GM12878 (cell line): ENCODE measurements around the gene ACSM4. TPM values are rescaled to one million over a fixed set of nuclear protein-coding genes. Genes with fewer than 3 reads are reported as not detected.

Experiments
- ATAC-seq: fragments of 200-7000 bp; cut with Tn5 transposase; 3 replicates; pipeline ENCODE4 v1.9.1; 2020; ENCODE audit warnings: mild to moderate bottlenecking, moderate library complexity
- BruUV-seq: library from RNA; stranded (reverse); fragments of 400-500 nt; replicated peaks from 2 replicates; lab custom pipeline; 2021; lab: Mats Ljungman, UMichigan
- CTCF ChIA-PET: fragments of 300-600 bp; sonication (Branson Sonifier 250); formaldehyde crosslinking; extraction: SDS; loops from one replicate; lab custom pipeline; 2021; ENCODE audit warnings: inconsistent platforms; lab: Yijun Ruan, JAX
- POLR2A ChIA-PET: fragments of 350-600 bp; formaldehyde crosslinking; extraction: SDS; loops from one replicate; lab custom pipeline; 2021; ENCODE audit warnings: inconsistent platforms; lab: Charles Lee
- RAD21 ChIA-PET: fragments of 300-600 bp; sonication (Branson Sonifier 250); formaldehyde crosslinking; loops from one replicate; lab custom pipeline; 2023; ENCODE audit warnings: antibody characterized with exemption; ENCODE audit not compliant: unreplicated experiment; lab: Charles Lee
- SMC1A ChIA-PET: fragments of 300-600 bp; sonication (Branson Sonifier 250); formaldehyde crosslinking; loops from one replicate; lab custom pipeline; 2023; ENCODE audit not compliant: unreplicated experiment, uncharacterized antibody; lab: Charles Lee
- DNase-seq: peaks from one replicate; pipeline ENCODE4 v3.0.0-alpha.2; 2011; ENCODE audit warnings: low read depth, low spot score
- FAIRE-seq: peaks from 3 replicates; lab custom pipeline; 2011; peaks lifted over from hg19 to GRCh38; lab: Jason Lieb, UNC
- H2AFZ ChIP-seq: 2 replicates; pipeline ENCODE4 v1.6.0; 2011; ENCODE audit warnings: low read depth, low read length, control low read depth; ENCODE audit not compliant: control insufficient read depth
- H3K27ac ChIP-seq: 2 replicates; pipeline ENCODE4 v1.5.1; 2011; ENCODE audit warnings: control low read depth; ENCODE audit not compliant: control insufficient read depth, insufficient read depth
- H3K27me3 ChIP-seq, 2 experiments: replicated peaks in 1 of 2; 2 replicates each; pipeline versions ENCODE4 v1.6.0 to v1.6.1; 2011; ENCODE audit warnings: low read length in 1 of 2; ENCODE audit not compliant: control insufficient read depth in 2 of 2, insufficient read depth in 2 of 2
- H3K36me3 ChIP-seq, 2 experiments: 2 replicates each; pipeline ENCODE4 v1.5.1; 2011; ENCODE audit warnings: low read length in 1 of 2; ENCODE audit not compliant: control insufficient read depth in 2 of 2, insufficient read depth in 2 of 2
- H3K4me1 ChIP-seq: 2 replicates; pipeline ENCODE4 v1.6.1; 2011; ENCODE audit warnings: mild to moderate bottlenecking, low read length, moderate library complexity, mixed read lengths; ENCODE audit not compliant: control insufficient read depth, insufficient read depth
- H3K4me2 ChIP-seq: 2 replicates; pipeline ENCODE4 v1.6.0; 2011; ENCODE audit warnings: control low read depth; ENCODE audit not compliant: control insufficient read depth, insufficient read depth
- H3K4me3 ChIP-seq: fragments of 200-600 bp; sonication (generic); 2 replicates; pipeline ENCODE4 v1.5.1; 2016
- H3K79me2 ChIP-seq: 2 replicates; pipeline ENCODE4 v1.6.0; 2011; ENCODE audit warnings: low read length; ENCODE audit not compliant: control insufficient read depth, insufficient read depth
- H3K9ac ChIP-seq: 2 replicates; pipeline ENCODE4 v1.8.0; 2011; ENCODE audit warnings: low read length, control low read depth, mixed read lengths; ENCODE audit not compliant: control insufficient read depth, insufficient read depth
- H3K9me3 ChIP-seq: replicated peaks from 3 replicates; pipeline ENCODE4 v1.5.1; 2011; ENCODE audit warnings: mild to moderate bottlenecking, low read length; ENCODE audit not compliant: control insufficient read depth, insufficient read depth
- H4K20me1 ChIP-seq: 2 replicates; pipeline ENCODE4 v1.6.0; 2011; ENCODE audit not compliant: control insufficient read depth, insufficient read depth
- CEBPB ChIP-seq, 2 experiments: fragments of 150-350 bp in 1 of 2; IDR thresholded peaks; 2 replicates each; pipeline ENCODE4 v1.6.1; 2012 to 2014; ENCODE audit warnings: low read depth in 2 of 2, low read length in 2 of 2, borderline replicate concordance in 1 of 2, inconsistent platforms in 1 of 2
- ESRRA ChIP-seq: IDR thresholded peaks from 2 replicates; pipeline ENCODE4 v1.6.1; 2012; ENCODE audit warnings: mild to moderate bottlenecking, low read length, improper control_type of control experiment
- HDGF ChIP-seq: fragments of 450-650 bp; IDR thresholded peaks from 2 replicates; pipeline ENCODE4 v1.6.1; 2016; ENCODE audit warnings: antibody characterized with exemption
- IKZF2 ChIP-seq, 2 experiments: fragments of 450-650 bp; IDR thresholded peaks; 2 replicates each; pipeline ENCODE4 v1.6.1; 2017; ENCODE audit warnings: mild to moderate bottlenecking in 2 of 2, moderate library complexity in 2 of 2
- KLF5 ChIP-seq: fragments of 450-650 bp; IDR thresholded peaks from 2 replicates; pipeline ENCODE4 v1.6.1; 2014; ENCODE audit warnings: mild to moderate bottlenecking; ENCODE audit not compliant: partially characterized antibody
- NFYB ChIP-seq: IDR thresholded peaks from 2 replicates; pipeline ENCODE4 v1.6.1; 2011; ENCODE audit warnings: low read depth, mild to moderate bottlenecking, low read length, improper control_type of control experiment, moderate library complexity; ENCODE audit not compliant: insufficient read depth
- POLR2AphosphoS2 ChIP-seq: IDR thresholded peaks from 2 replicates; pipeline ENCODE4 v1.6.1; 2011; ENCODE audit warnings: low read depth, mild to moderate bottlenecking, low read length, improper control_type of control experiment, moderate library complexity
- RUNX3 ChIP-seq: IDR thresholded peaks from 2 replicates; pipeline ENCODE4 v1.6.1; 2012; ENCODE audit warnings: low read length, inconsistent platforms
- SMAD5 ChIP-seq: IDR thresholded peaks from 2 replicates; pipeline ENCODE4 v1.6.1; 2016; ENCODE audit warnings: antibody characterized with exemption, low read depth
- SREBF2 ChIP-seq: IDR thresholded peaks from 2 replicates; pipeline ENCODE4 v1.6.1; 2012; ENCODE audit warnings: mild to moderate bottlenecking, low read length
- TBL1XR1 ChIP-seq: IDR thresholded peaks from 2 replicates; pipeline ENCODE4 v1.6.1; 2012; ENCODE audit warnings: low read depth, low read length, improper control_type of control experiment
- WRNIP1 ChIP-seq: IDR thresholded peaks from 2 replicates; pipeline ENCODE4 v1.6.1; 2011; ENCODE audit warnings: low read depth, low read length, improper control_type of control experiment, borderline replicate concordance
- ZNF207 ChIP-seq: fragments of 450-650 bp; IDR thresholded peaks from 2 replicates; pipeline ENCODE4 v1.6.1; 2014; ENCODE audit warnings: antibody characterized with exemption, mild to moderate bottlenecking, borderline replicate concordance
- ZSCAN29 ChIP-seq: fragments of 450-650 bp; IDR thresholded peaks from 2 replicates; pipeline ENCODE4 v1.6.1; 2017; ENCODE audit warnings: mild to moderate bottlenecking, moderate library complexity
- in situ Hi-C: fragments of 300-500 bp; cut with MboI; formaldehyde crosslinking; loops from 9 replicates; pipeline ENCODE4 v1.14.3; 2018; ENCODE audit warnings: mixed read lengths
- intact Hi-C: fragments of 100-400 bp; cut with micrococcal nuclease; formaldehyde crosslinking; loops from one replicate; pipeline ENCODE4 v1.14.2; 2022; ENCODE audit not compliant: unreplicated experiment
- polyA plus RNA-seq, 11 experiments: library from polyadenylated mRNA; depleted of rRNA in 4 of 11; unstranded in 6 of 11; stranded (reverse) in 5 of 11; fragments of >200 nt; fragmentation: Nextera tagmentation in 4 of 11; fragmentation: Illumina TruSeq in 1 of 11; extraction: Ambion mirVana in 4 of 11; extraction: Trizol in 1 of 11; gene quantifications; 1 replicate in 1 of 11; 2 replicates in 10 of 11; pipeline versions ENCODE4 v1.2.1 to v1.2.3, GENCODE V29; 2011 to 2016; ENCODE audit warnings: inconsistent platforms in 2 of 11, missing spikeins in 2 of 11, low read depth in 1 of 11
- total RNA-seq, 4 experiments: library from RNA; depleted of rRNA in 3 of 4; stranded (reverse); fragments of >200 nt in 3 of 4; fragmentation: Illumina TruSeq in 1 of 4; extraction: Trizol in 1 of 4; gene quantifications; 2 replicates each; pipeline versions ENCODE4 v1.2.1 to v1.2.3, GENCODE V29; 2013 to 2021
- TF ChIP-seq, protein P1 (sequence below): IDR thresholded peaks from 2 replicates; pipeline ENCODE4 v1.6.1; 2011; ENCODE audit warnings: borderline replicate concordance, low read depth, mild to moderate bottlenecking, moderate library complexity, mixed read lengths, low read length; ENCODE audit not compliant: insufficient read depth; ENCODE audit errors: extremely low read length

The ACSM4 gene
- total and polyA plus RNA-seq, 10 of the 15 experiments (the other 5 are each of a cell fraction or from before 2014, with no cell fraction given): not detected

DNA sequence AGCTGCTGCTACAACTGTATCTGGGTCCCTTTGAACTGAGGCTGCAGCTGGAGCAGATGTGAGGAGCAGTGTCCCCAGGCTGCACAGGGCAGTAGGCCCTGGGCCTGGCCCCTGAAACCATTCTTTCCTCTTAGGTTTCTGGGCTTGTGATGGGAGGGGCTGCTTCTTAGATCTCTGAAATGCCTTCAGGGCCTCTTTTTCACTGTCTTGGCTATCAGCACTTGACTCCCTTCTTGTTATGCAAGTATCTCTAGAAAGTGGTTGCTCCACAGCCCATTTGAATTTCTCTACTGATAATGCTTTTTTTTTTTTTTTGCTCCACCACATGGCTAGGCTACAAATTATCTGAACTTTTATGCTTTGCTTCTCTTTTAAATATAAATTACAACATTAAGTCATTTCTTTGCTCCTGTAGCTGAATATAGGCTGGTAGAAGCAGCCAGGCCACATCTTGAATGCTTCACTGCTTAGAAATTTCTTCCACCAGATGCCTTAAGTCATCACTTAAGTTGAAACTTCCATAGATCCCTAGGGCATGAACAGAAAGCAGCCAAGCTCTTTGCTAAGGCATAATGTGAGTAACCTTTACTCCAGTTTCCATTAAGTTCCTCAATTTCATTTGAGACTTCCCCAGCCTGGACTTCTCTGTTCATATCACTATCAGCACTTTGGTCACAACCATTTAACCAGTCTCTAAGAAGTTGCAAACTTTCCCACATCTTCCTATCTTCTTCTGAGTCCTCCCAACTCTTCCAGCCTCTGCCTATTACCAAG, 41.1 kb downstream of the ACSM4 start:
- Histone ChIP-seq H3K79me2 (no peaks in the 10 kb centered on the region), H3K4me1 (no peaks in the 10 kb centered on the region), H3K27ac (no peak overlapping the region), H3K36me3 (no peaks in the 10 kb centered on the region), H3K4me2 (no peak overlapping the region), H3K27me3 (no peaks in the 10 kb centered on the region), H3K4me3 (no peak overlapping the region), H3K9ac (no peak overlapping the region), H2AFZ (no peak overlapping the region), H3K9me3 (no peaks in the 10 kb centered on the region; the same call in 2 of the 3 replicates), H4K20me1 (no peaks in the 10 kb centered on the region)
- intact Hi-C loops: no loop called here
- ChIA-PET RAD21 (no interaction called here), CTCF (no interaction called here), SMC1A (no interaction called here), POLR2A (interaction anchor here (0.7 to 1.0 kb wide), 2 partner anchors 16 to 106 kb away, joined by 3 to 4 read pairs; no protein-coding TSS in a partner anchor)
- DNase-seq (no peak), FAIRE-seq (no peak), ATAC-seq (no peak)
- in situ Hi-C loops: no loop called here
- TF ChIP-seq NFYB (no peak), WRNIP1 (no peak), ZNF207 (no peak), SREBF2 (no peak), POLR2AphosphoS2 (no peak), CEBPB (IDR thresholded peaks at IDR 0.05; ENCODE audit: borderline replicate concordance in 1 of 2, low read depth in 2 of 2, low read length in 2 of 2) (no peak), TBL1XR1 (no peak), IKZF2 (IDR thresholded peaks at IDR 0.05) (no peak), SMAD5 (no peak), KLF5 (no peak), HDGF (no peak), ESRRA (no peak), ZSCAN29 (no peak), RUNX3 (no peak)
- TF ChIP-seq, protein P1, sequence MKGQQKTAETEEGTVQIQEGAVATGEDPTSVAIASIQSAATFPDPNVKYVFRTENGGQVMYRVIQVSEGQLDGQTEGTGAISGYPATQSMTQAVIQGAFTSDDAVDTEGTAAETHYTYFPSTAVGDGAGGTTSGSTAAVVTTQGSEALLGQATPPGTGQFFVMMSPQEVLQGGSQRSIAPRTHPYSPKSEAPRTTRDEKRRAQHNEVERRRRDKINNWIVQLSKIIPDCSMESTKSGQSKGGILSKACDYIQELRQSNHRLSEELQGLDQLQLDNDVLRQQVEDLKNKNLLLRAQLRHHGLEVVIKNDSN: no peak
- no TSS peak for BruUV-seq
